ENCODE results near the gene NDNF.

NDNF gene

GRCh38 chr4:121061861-121062260 is 10.5 kb downstream of the NDNF start:
- CTCF ChIA-PET: no interaction called here
- Histone ChIP-seq H3K27ac (ENCODE audit: extremely low read depth, low read depth, low read length) (no peak overlapping the region), H3K9me3 (ENCODE audit: control insufficient read depth, insufficient read depth, low read depth, low read length) (no peaks in the 10 kb centered on the region), H3K36me3 (ENCODE audit: control insufficient read depth in 2 of 2, insufficient read depth in 1 of 2, low read length in 2 of 2) (no peaks in the 10 kb centered on the region), H3K4me1 (ENCODE audit: control insufficient read depth, insufficient read depth, low read length) (0 out of 2 replicates have a peak, but pooled peaks cover 4% of the 10 kb centered on the region), H3K4me3 (ENCODE audit: low read depth, low read length) (no peak overlapping the region)
- TF ChIP-seq ZSCAN30 (tag by site-specific recombination; IDR thresholded peaks at IDR 0.05): no peak
- TF ChIP-seq ZFP69B (tag by site-specific recombination; IDR thresholded peaks at IDR 0.05): no peak
- TF ChIP-seq ZEB2 (tag by site-specific recombination; IDR thresholded peaks at IDR 0.05): no peak
- TF ChIP-seq ZNF394 (tag by site-specific recombination; IDR thresholded peaks at IDR 0.05; ENCODE audit: borderline replicate concordance): no peak
- TF ChIP-seq, protein P1, sequence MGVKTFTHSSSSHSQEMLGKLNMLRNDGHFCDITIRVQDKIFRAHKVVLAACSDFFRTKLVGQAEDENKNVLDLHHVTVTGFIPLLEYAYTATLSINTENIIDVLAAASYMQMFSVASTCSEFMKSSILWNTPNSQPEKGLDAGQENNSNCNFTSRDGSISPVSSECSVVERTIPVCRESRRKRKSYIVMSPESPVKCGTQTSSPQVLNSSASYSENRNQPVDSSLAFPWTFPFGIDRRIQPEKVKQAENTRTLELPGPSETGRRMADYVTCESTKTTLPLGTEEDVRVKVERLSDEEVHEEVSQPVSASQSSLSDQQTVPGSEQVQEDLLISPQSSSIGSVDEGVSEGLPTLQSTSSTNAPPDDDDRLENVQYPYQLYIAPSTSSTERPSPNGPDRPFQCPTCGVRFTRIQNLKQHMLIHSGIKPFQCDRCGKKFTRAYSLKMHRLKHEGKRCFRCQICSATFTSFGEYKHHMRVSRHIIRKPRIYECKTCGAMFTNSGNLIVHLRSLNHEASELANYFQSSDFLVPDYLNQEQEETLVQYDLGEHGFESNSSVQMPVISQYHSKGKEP (tag by site-specific recombination; IDR thresholded peaks at IDR 0.05): no peak
- no peak for TF ChIP-seq ZNF473 (tag by site-specific recombination; IDR thresholded peaks at IDR 0.05)
- no peak for TF ChIP-seq ZNF596 (tag by site-specific recombination; IDR thresholded peaks at IDR 0.05)
- no peak for TF ChIP-seq KLF1 (tag by site-specific recombination; IDR thresholded peaks at IDR 0.05)
- TF ChIP-seq FEZF1 (tag by site-specific recombination; IDR thresholded peaks at IDR 0.05): no peak
- TF ChIP-seq ZNF530 (tag by site-specific recombination; IDR thresholded peaks at IDR 0.05; ENCODE audit: low read depth): no peak
- no peak for TF ChIP-seq ZNF600 (tag by site-specific recombination; IDR thresholded peaks at IDR 0.05)
- no peak for TF ChIP-seq ZNF843 (tag by site-specific recombination; IDR thresholded peaks at IDR 0.05)
- TF ChIP-seq ZNF585B (tag by site-specific recombination; IDR thresholded peaks at IDR 0.05): no peak
- TF ChIP-seq INSM2 (tag by site-specific recombination; IDR thresholded peaks at IDR 0.05): no peak
- no peak for TF ChIP-seq ZNF645 (tag by site-specific recombination; IDR thresholded peaks at IDR 0.05)
- TF ChIP-seq TRIM28 (IDR thresholded peaks at IDR 0.05; ENCODE audit: borderline replicate concordance, low read length): no peak
- no peak for TF ChIP-seq ZFP41 (tag by site-specific recombination; IDR thresholded peaks at IDR 0.05; ENCODE audit: borderline replicate concordance)
- POLR2A ChIA-PET: no interaction called here

DNA sequence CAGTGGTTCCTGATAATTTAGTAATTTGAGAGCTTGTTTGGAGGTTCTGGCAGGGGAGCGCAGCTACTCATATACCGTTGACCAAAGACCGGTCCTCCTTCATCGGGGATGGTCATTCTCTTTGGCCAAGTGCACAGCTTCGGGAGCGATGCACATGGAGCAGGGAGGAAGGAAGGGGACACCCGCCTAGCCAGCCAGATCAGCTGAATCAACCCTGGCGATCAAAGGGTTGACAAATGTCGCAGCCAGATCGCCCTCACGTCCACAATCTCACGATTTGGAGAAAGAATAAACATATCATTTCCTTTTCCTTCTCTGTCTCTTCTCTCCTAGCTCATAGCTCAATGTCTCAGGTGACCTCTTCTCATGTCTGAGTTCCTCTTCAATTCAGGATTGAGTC is 11.1 kb downstream of the NDNF start:
- no peak overlapping the region for H3K4me3 ChIP-seq (ENCODE audit: low read depth, low read length)
- ChIA-PET CTCF (no interaction called here), POLR2A (no interaction called here)
- H3K36me3 ChIP-seq (ENCODE audit: control insufficient read depth in 2 of 2, insufficient read depth in 1 of 2, low read length in 2 of 2): no peaks in the 10 kb centered on the region
- no peaks in the 10 kb centered on the region for H3K9me3 ChIP-seq (ENCODE audit: control insufficient read depth, insufficient read depth, low read depth, low read length)
- no peak for TF ChIP-seq ZFP41 (tag by site-specific recombination; IDR thresholded peaks at IDR 0.05; ENCODE audit: borderline replicate concordance)
- TF ChIP-seq ZNF473 (tag by site-specific recombination; IDR thresholded peaks at IDR 0.05): no peak
- TF ChIP-seq ZNF830 (tag by site-specific recombination; IDR thresholded peaks at IDR 0.05; ENCODE audit: low read depth): no peak
- TF ChIP-seq ZNF571 (tag by site-specific recombination; IDR thresholded peaks at IDR 0.05): no peak
- no peak for TF ChIP-seq ZNF391 (tag by site-specific recombination; IDR thresholded peaks at IDR 0.05; ENCODE audit: borderline replicate concordance, low read depth)
- TF ChIP-seq ZNF600 (tag by site-specific recombination; IDR thresholded peaks at IDR 0.05): no peak
- TF ChIP-seq ZNF114 (tag by site-specific recombination; IDR thresholded peaks at IDR 0.05): no peak
- TF ChIP-seq ZNF585B (tag by site-specific recombination; IDR thresholded peaks at IDR 0.05): no peak
- no peak for TF ChIP-seq WT1 (tag by site-specific recombination; IDR thresholded peaks at IDR 0.05)
- no peak for TF ChIP-seq ZNF324 (tag by site-specific recombination; IDR thresholded peaks at IDR 0.05)
- TF ChIP-seq ZNF2 (tag by site-specific recombination; IDR thresholded peaks at IDR 0.05): no peak
- TF ChIP-seq, protein P2, sequence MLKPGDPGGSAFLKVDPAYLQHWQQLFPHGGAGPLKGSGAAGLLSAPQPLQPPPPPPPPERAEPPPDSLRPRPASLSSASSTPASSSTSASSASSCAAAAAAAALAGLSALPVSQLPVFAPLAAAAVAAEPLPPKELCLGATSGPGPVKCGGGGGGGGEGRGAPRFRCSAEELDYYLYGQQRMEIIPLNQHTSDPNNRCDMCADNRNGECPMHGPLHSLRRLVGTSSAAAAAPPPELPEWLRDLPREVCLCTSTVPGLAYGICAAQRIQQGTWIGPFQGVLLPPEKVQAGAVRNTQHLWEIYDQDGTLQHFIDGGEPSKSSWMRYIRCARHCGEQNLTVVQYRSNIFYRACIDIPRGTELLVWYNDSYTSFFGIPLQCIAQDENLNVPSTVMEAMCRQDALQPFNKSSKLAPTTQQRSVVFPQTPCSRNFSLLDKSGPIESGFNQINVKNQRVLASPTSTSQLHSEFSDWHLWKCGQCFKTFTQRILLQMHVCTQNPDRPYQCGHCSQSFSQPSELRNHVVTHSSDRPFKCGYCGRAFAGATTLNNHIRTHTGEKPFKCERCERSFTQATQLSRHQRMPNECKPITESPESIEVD (tag by site-specific recombination; IDR thresholded peaks at IDR 0.05): no peak
- no peak for TF ChIP-seq BCL11B (tag by site-specific recombination; IDR thresholded peaks at IDR 0.05; ENCODE audit: low read depth)
- no peak for TF ChIP-seq ZNF548 (tag by site-specific recombination; IDR thresholded peaks at IDR 0.05)
- TF ChIP-seq ZNF133 (tag by site-specific recombination; IDR thresholded peaks at IDR 0.05): no peak
- TF ChIP-seq ZNF416 (tag by site-specific recombination; IDR thresholded peaks at IDR 0.05): no peak
- TF ChIP-seq ZNF146 (tag by site-specific recombination; IDR thresholded peaks at IDR 0.05): no peak
- no peak for TF ChIP-seq SALL2 (tag by site-specific recombination; IDR thresholded peaks at IDR 0.05; ENCODE audit: borderline replicate concordance)
- TF ChIP-seq ZSCAN16 (tag by site-specific recombination; IDR thresholded peaks at IDR 0.05): no peak
- TF ChIP-seq ZNF112 (tag by site-specific recombination; IDR thresholded peaks at IDR 0.05): no peak
- H3K27ac ChIP-seq (ENCODE audit: extremely low read depth, low read depth, low read length): no peak overlapping the region
- 0 out of 2 replicates have a peak, but pooled peaks cover 4% of the 10 kb centered on the region for H3K4me1 ChIP-seq (ENCODE audit: control insufficient read depth, insufficient read depth, low read length)

Data from HEK293 (cell line).